Gastrocnemius medialis (tissue), 4 donors: ENCODE data around the gene RGSL1.

Source experiments
- CTCF ChIP-seq, 5 experiments: fragments of 450-650 bp in 3 of 5; fragments of 200-600 bp in 2 of 5; sonication (generic) in 2 of 5; IDR thresholded peaks in 4 of 5; conservative IDR thresholded peaks in 1 of 5; 1 replicate in 4 of 5; 2 replicates in 1 of 5; pipeline ENCODE4 v1.5.1; 2016 to 2019; ENCODE audit warnings: antibody characterized with exemption in 5 of 5, mild to moderate bottlenecking in 3 of 5, moderate library complexity in 3 of 5
- POLR2A ChIP-seq, 2 donors: fragments of 450-650 bp; IDR thresholded peaks; one replicate each; pipeline ENCODE4 v1.6.1; 2017; ENCODE audit warnings: antibody characterized with exemption in 2 of 2, mild to moderate bottlenecking in 2 of 2, moderate library complexity in 2 of 2

GRCh38 chr1:182441719-182442118 lies 8.2 kb upstream of the RGSL1 start:
- no peak for TF ChIP-seq CTCF (IDR thresholded peaks at IDR 0.05 in 4 of 5, conservative IDR thresholded peaks at IDR 0.05 in 1 of 5)
- no peak for TF ChIP-seq POLR2A (IDR thresholded peaks at IDR 0.05)
